Stromal cell of bone marrow (primary cell): ENCODE measurements around the gene SNAPC2.
"Not testable (repeated sequence)": the region's sequence is repeated elsewhere in the genome, so short reads cannot be mapped to it uniquely, and the experiment has no call there.

Experiments
- DNase-seq: peaks from one replicate; pipeline ENCODE4 v3.0.0-alpha.2; 2012; ENCODE audit warnings: low read depth

SNAPC2 gene

GRCh38 chr19:7933828-7934725, 13.9 kb downstream of the SNAPC2 start:
- no peak for DNase-seq

- no peak for DNase-seq
These were observed 14.6 kb downstream of the SNAPC2 start for GRCh38 chr19:7934766-7935165.

- no peak for DNase-seq
These were observed 20.7 kb downstream of the SNAPC2 start for GRCh38 chr19:7940841-7941240.

- DNase-seq, result no peak
These were observed 21.9 kb downstream of the SNAPC2 start for GRCh38 chr19:7941895-7942596.

DNA sequence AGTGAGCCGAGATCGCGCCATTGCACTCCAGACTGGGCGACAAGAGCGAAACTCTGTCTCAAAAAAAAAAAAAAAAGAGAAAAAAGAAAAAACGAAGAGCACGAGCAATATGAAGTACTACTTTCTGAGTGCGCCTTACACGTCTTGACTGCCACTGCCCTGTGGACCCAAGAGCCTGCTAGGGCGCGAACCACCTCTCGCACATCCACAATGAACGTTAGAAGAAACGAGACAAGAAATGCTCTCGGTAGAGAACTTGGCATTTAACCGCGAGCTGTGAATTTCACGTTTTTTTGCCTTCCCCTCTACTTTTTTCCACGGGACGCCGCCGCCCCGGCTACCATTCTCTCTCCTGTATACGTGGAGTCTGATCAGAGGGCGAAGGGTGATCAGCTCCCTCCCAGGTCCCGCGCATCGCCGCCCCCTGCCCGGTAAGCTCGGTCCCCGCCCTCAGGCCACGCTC, 22.9 kb downstream of the SNAPC2 start:
- DNase-seq, result no peak

DNA sequence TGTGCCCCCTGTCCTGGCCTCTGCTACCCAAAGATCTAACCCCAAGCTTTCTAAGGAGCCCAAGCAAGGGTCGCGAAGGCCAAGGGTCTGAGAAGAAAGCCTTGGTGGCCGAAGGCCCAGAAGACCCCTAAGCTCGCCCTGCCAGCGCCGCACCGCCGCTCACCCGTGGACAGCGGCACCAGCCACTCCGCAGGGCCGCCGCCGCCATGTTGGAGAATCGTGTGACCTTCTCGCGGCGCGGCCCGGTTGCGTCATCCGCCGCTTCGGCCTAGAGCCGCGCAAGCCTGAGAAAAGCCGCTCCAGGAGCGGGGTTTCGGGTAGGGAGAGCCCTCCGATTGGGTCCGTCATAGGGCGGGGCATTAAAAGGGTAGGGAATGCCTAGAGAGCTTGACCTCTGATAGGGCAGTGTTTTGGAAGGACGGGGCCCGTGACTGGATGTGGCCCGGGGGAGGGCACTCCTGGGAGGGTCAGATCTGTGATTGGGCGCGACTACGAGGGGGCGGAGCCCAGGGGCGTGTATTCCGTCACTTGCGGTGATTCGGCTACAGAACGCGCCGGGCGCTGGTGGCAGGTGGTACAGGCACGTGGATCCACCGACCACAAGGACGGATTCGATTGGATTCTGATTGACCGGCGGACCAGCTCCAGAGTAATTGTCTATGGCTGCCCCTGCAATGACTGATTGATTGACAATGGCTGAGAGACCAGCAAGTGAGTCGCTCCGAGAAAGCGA, 23.5 kb downstream of the SNAPC2 start, which contains the start of gene TIMM44:
Gene TIMM44, minus strand, starts transcription at position 223 of the 733 bp plus-strand sequence. Its CDS starts 15 bp downstream, at position 208.
- DNase-seq, result peak; percentile 100

DNA sequence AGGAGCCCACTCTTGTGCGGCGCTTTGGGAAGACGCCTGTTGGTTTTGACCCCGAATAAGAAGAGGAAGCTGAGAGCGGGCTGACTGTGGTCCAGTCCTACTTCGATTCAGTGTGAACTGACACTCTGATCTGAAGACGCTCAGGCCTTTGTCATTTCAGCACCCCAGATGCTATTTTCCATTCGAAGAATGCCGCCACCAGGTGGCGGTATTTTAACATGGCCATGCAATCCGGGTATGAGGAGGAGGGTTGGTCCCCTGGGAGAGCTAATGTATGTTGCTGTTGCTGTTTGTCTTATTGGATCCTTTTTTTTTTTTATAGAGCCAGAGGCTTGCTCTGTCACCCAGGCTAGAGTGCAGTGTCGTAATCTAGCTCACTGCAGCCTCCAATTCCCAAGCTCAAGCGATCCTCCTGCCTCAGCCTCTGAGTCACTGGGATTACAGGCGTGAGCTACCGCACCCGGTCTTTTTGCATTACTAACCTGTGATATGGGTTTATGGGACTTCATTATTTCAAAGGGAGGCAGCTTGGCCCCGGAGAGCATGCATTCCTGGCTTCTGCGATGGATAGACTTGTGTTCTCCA, 24.1 kb downstream of the SNAPC2 start:
- DNase-seq, result peak; percentile 83

DNA sequence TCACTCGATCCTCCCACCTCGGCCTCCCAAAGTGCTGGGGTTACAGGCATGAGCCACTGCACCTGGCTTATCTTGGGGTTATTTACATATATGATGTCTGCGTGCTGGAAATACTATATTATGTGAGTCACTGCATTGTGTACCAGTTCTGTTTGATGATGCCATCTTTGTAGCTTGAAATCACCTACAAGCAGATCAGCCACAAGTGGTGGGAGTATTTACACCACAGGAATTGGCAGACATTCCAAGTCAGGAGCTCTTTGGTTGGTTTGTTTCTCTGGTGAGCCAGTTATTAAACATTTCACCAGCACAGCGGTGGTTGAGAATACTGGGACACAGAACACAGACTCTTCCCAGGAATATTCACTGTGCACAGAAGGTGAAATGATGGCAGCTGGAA, 27.8 kb downstream of the SNAPC2 start:
- no peak for DNase-seq

- DNase-seq, result no peak
These were observed 32.9 kb downstream of the SNAPC2 start for GRCh38 chr19:7953060-7953459.

DNA sequence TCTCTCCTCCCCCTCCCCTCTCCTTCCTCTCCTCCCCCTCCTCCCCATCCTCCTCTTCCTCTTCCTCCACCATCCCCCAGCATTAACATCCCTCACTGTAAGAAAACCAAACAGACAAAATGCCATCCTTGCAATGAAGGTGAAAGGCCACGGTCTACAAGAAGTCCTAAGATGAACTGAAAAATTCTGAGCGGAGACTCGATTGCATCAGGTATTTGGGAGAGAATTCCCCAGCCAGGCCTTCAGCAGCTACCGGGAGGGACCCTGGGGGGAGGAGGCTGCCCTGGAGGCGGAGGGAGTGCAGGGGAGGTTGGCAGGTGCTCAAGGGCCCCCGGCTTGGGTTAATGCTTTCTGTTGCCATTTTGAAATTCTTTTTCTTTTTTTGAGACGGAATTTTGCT, 33.4 kb downstream of the SNAPC2 start:
- DNase-seq, result no peak

GRCh38 chr19:7955696-7956095, 35.6 kb downstream of the SNAPC2 start:
- no peak for DNase-seq

GRCh38 chr19:7959211-7959610, 39.1 kb downstream of the SNAPC2 start:
- DNase-seq, result no peak

DNA sequence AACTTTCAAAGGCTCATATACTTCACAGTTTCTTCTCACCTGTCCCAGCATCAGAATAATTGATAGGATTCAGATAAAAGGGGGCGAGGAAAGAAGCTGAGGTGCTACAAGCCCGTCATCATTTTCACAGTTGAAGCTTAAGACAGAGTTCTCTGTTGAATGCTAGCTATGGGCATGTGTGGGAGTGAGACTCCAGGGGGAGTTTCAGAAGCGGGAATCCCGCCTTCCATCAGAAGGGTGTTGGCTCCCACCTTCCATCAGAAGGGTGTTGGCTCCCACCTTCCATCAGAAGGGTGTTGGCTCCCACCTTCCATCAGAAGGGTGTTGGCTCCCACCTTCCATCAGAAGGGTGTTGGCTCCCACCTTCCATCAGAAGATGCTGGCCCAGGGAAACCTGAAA, 40.9 kb downstream of the SNAPC2 start:
- not testable (repeated sequence) for DNase-seq

GRCh38 chr19:7961920-7962626, 41.9 kb downstream of the SNAPC2 start:
- DNase-seq, result no peak

DNA sequence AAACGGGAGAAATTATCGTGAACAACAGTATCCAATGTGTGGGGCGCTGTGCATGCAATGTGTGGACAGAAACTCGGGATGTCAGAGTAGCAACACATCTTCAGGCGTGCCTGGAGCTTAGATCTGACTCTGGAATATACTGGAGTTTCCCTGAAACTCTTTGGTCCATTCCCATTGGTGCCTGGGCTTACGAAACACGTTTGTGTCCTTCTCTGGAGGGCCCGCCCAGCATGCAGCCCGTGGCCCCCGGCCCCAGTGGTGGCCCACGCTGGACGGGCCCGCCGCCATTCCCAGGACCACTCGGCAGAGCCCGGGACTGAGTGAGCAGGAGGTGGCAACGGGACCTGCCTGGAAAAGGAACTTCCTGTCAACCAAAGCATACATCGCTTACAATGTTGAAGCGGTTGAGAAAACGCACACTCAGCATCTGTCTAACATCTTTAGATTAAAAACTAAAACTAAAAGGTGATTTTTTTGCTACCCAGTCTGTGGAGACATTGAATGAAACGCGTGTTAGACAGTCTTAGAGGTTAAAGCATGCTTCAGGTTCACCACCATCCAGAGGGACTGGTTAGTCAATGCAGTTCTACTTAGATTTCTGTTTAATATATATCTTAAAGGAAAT, 42.6 kb downstream of the SNAPC2 start:
- DNase-seq, result no peak

DNA sequence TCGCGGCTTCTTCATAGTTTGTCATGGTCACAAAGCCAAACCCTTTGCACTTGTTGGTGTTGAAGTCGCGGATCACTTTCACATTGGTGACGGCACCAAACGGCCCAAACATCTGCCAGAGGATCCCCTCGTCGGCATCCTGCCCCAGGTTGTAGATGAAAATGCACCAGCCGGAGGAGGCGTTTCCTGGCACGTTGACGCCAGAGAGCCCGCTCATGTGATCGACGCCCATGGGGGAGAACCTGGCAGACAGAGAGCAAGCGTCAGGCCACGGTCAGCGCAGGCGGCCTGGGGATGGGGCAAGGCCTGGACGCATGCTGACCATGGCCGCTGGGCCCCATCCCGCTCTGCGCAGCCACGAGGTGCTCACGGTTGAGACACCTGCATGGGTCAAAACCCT, 43.4 kb downstream of the SNAPC2 start:
- DNase-seq, result no peak

GRCh38 chr19:7965259-7965841, 45.2 kb downstream of the SNAPC2 start:
- DNase-seq, result no peak

GRCh38 chr19:7965921-7966665, 46.0 kb downstream of the SNAPC2 start:
- no peak for DNase-seq

DNA sequence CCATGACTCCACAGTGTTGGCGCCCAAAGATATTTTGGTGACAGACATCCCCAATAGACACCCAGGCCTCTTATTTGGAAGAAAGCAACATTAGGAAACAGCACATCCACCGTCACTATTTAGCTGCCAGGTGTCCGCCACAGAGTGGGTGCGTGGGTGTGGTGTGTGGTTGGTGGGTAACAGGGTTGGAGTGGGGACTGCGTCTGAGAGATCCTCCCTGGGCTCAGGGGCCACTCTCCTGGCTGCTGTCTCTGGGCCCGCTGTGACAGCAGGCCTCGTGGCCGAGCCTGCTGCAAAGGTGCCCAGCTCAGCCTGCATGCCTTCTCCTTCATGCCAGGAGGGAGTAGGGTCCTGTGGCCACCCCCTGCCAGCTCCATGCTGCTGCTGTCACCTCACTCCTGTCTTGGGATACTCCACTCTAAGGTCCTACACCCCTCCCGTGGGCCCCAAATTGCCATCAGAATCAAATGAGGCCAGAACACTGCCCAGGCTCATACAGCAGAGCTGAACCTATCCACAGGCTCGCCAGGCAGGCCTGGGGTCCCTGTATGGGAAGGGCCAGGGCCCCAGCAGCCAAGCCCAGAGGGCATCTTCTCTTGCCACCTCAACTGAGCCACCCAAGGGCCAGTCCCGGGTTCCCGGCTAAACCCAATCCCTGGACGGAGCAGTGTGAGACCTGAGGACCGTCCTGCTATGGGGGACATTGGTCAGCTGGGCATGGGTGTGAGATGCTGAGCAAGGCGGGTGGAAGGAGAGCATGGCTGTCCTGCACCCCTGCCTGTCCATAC, 48.1 kb downstream of the SNAPC2 start:
- no peak for DNase-seq
